Thyroid gland (tissue), 4 donors: ENCODE measurements around the gene ZMYM4.

Experiments used
- POLR2A ChIP-seq, 2 donors: fragments of 450-650 bp; IDR thresholded peaks; one replicate each; pipeline ENCODE4 v1.6.1; 2017; ENCODE audit warnings: antibody characterized with exemption in 2 of 2, mild to moderate bottlenecking in 2 of 2, moderate library complexity in 1 of 2
- TF ChIP-seq, protein P1 (sequence below), 6 experiments: fragments of 200-600 bp in 3 of 6; fragments of 450-650 bp in 3 of 6; sonication (generic) in 3 of 6; IDR thresholded peaks; one replicate each; pipeline ENCODE4 v1.5.1; 2016 to 2019; ENCODE audit warnings: antibody characterized with exemption in 6 of 6, mild to moderate bottlenecking in 2 of 6, inconsistent platforms in 1 of 6, moderate library complexity in 1 of 6

DNA sequence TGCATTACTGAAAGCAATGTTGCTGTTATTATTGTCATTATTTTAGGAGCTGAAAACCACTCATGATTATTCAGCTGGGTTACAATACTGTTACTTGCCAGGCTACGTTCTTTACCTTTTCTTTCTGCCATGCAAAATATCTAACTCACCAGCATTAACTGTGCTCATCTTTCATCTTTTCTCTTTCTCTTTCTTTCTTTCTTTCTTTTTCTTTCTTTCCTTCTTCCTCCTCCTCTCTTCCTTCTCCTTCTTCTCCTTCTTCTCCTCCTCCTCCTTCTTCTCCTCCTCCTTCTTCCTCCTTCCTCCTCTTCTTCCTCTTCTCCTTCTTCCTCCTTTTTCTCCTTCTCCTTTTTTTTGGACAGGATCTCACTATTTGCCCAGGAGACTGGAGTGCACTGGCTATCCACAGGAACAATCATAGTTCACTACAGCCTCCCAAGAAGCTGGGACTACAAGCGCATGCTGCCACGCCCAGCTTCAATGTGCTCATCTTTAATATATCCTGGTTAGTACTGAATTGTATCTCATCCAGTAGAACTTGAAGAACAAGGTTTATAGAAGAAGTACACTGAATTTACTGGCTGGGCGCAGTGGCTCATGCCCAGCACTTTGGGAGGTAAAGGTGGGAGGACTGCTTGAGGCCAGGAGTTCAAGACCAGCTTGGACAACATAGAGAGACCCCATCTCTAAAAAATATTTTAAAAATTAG, 6.9 kb upstream of the ZMYM4 start:
- TF ChIP-seq, protein P1, sequence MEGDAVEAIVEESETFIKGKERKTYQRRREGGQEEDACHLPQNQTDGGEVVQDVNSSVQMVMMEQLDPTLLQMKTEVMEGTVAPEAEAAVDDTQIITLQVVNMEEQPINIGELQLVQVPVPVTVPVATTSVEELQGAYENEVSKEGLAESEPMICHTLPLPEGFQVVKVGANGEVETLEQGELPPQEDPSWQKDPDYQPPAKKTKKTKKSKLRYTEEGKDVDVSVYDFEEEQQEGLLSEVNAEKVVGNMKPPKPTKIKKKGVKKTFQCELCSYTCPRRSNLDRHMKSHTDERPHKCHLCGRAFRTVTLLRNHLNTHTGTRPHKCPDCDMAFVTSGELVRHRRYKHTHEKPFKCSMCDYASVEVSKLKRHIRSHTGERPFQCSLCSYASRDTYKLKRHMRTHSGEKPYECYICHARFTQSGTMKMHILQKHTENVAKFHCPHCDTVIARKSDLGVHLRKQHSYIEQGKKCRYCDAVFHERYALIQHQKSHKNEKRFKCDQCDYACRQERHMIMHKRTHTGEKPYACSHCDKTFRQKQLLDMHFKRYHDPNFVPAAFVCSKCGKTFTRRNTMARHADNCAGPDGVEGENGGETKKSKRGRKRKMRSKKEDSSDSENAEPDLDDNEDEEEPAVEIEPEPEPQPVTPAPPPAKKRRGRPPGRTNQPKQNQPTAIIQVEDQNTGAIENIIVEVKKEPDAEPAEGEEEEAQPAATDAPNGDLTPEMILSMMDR (IDR thresholded peaks at IDR 0.05) = no peak
- no peak for TF ChIP-seq POLR2A (IDR thresholded peaks at IDR 0.05)
